Adrenal gland (tissue), 5 donors: Measurements from ENCODE around the gene FOXG1.

Experiments
- POLR2A ChIP-seq, 2 donors: fragments of 450-650 bp; IDR thresholded peaks; one replicate each; pipeline ENCODE4 v1.6.1; 2017; ENCODE audit warnings: antibody characterized with exemption in 2 of 2, mild to moderate bottlenecking in 2 of 2, moderate library complexity in 1 of 2
- TF ChIP-seq, protein P1 (sequence below), 6 experiments: fragments of 450-650 bp in 4 of 6; fragments of 200-600 bp in 2 of 6; sonication (generic) in 1 of 6; IDR thresholded peaks; 1 replicate in 5 of 6; 2 replicates in 1 of 6; pipeline versions ENCODE4 v1.5.1 to v1.8.0; 2016 to 2021; ENCODE audit warnings: antibody characterized with exemption in 6 of 6, mild to moderate bottlenecking in 2 of 6, moderate library complexity in 1 of 6
- donor health status: DM: no; HTN: no; CAD: no.

DNA sequence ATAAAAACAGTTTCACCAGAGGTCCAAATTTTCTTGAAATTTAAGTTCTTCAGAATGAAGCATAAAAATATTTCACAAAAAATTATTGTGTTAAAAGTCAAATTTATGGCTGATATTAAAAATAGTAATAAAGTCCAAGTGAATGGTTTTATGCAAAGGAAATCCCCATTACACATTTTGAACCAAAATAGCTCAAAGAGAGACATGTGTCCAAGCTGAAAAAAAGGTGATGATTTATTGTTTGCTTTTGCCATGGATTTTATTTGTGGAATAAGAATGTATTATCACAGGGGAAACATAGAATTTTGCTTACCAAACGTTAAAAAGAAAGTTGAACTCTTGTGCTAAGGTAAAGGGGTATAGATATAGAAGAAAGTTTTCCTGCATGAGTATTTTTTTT, 4.6 kb downstream of the FOXG1 start:
- no peak for TF ChIP-seq POLR2A (IDR thresholded peaks at IDR 0.05)
- TF ChIP-seq, protein P1, sequence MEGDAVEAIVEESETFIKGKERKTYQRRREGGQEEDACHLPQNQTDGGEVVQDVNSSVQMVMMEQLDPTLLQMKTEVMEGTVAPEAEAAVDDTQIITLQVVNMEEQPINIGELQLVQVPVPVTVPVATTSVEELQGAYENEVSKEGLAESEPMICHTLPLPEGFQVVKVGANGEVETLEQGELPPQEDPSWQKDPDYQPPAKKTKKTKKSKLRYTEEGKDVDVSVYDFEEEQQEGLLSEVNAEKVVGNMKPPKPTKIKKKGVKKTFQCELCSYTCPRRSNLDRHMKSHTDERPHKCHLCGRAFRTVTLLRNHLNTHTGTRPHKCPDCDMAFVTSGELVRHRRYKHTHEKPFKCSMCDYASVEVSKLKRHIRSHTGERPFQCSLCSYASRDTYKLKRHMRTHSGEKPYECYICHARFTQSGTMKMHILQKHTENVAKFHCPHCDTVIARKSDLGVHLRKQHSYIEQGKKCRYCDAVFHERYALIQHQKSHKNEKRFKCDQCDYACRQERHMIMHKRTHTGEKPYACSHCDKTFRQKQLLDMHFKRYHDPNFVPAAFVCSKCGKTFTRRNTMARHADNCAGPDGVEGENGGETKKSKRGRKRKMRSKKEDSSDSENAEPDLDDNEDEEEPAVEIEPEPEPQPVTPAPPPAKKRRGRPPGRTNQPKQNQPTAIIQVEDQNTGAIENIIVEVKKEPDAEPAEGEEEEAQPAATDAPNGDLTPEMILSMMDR (IDR thresholded peaks at IDR 0.05), result no peak
